ENCODE measurements around the gene SYT7.

- TF ChIP-seq POLR2A (IDR thresholded peaks at IDR 0.05), result no peak
- TF ChIP-seq CTCF (IDR thresholded peaks at IDR 0.05), result no peak
Measured at GRCh38 chr11:61621917-61622585, 41.2 kb upstream of the SYT7 start.
